ENCODE results near the gene MTCH1.
A peak's percentile ranks its signal among the peaks of the same experiment; 100 is the strongest.

MTCH1 gene

DNA sequence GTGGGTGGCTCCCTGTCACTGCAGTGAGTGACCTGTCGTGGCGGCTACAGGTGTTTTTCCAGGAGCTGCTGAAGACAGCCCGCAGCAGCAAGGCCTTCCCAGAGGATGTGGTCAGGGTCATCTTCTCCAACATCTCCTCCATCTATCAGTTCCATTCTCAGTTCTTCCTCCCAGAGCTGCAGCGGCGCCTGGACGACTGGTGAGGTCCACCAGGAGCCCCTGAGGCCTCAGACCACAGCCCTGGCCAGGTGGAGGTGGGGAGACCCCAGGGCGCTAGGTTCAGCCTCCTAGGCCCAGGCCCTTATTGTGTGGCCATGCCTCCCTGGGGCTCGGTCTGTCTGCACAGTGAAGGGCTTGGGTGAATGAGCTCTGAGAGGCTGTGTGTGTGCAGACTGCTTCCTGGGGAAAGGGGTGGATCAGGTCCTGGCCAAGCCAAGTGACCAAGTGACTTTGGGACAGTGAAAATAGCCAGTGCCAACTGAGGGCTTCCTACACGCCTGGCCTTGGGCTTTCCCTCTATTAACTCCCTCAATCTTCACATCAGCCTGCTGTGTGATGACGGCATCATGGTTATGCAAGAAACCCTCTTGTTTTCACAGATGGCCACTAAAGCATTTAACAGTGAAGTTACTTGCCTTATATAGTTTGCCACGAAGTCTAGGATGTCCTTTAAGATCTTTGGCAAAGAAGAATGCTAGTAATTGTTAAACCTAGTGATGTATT is 25.8 kb upstream of the MTCH1 start:
- no peaks in the 10 kb centered on the region for H3K4me1 ChIP-seq (ENCODE audit: control insufficient read depth, insufficient read depth, low read length)
- H3K9ac ChIP-seq (ENCODE audit: low read length) = no peak overlapping the region
- H3K27me3 ChIP-seq (ENCODE audit: control insufficient read depth, insufficient read depth, low read length) = no peaks in the 10 kb centered on the region
- H3K27ac ChIP-seq (ENCODE audit: low read depth, low read length) = no peak overlapping the region
- no peak overlapping the region for H3K4me3 ChIP-seq (ENCODE audit: low read length)
- no peaks in the 10 kb centered on the region for H3K36me3 ChIP-seq (ENCODE audit: control insufficient read depth, insufficient read depth, low read length)

DNA sequence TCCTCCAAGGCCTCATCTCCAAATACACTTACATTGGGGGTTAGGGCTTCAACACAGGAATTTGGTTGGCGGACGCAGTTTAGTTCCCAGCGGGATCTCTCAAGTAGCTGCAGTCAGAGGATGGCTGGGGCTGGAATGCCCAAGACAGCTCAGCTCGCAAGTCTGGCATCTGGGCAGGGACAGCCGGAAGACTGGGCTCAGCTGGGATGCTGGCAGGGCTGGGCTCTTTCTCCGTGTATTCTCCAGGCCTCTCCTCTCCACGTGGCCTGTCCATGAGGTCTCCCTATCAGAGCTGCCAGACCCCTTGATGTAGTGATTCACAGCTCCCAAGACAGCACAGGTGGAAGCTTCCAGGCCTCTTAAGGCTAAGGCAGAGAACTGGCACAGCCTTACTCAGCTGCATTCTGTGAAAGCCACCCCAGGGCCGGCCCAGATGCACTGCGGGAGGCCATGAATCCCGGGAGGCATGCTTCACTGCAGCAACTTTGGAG is 24.5 kb upstream of the MTCH1 start:
- Histone ChIP-seq H3K36me3 (ENCODE audit: control insufficient read depth, insufficient read depth, low read length) (no peaks in the 10 kb centered on the region), H3K4me3 (ENCODE audit: low read length) (no peak overlapping the region), H3K27me3 (ENCODE audit: control insufficient read depth, insufficient read depth, low read length) (no peaks in the 10 kb centered on the region), H3K27ac (ENCODE audit: low read depth, low read length) (no peak overlapping the region), H3K4me1 (ENCODE audit: control insufficient read depth, insufficient read depth, low read length) (no peaks in the 10 kb centered on the region), H3K9ac (ENCODE audit: low read length) (no peak overlapping the region)

DNA sequence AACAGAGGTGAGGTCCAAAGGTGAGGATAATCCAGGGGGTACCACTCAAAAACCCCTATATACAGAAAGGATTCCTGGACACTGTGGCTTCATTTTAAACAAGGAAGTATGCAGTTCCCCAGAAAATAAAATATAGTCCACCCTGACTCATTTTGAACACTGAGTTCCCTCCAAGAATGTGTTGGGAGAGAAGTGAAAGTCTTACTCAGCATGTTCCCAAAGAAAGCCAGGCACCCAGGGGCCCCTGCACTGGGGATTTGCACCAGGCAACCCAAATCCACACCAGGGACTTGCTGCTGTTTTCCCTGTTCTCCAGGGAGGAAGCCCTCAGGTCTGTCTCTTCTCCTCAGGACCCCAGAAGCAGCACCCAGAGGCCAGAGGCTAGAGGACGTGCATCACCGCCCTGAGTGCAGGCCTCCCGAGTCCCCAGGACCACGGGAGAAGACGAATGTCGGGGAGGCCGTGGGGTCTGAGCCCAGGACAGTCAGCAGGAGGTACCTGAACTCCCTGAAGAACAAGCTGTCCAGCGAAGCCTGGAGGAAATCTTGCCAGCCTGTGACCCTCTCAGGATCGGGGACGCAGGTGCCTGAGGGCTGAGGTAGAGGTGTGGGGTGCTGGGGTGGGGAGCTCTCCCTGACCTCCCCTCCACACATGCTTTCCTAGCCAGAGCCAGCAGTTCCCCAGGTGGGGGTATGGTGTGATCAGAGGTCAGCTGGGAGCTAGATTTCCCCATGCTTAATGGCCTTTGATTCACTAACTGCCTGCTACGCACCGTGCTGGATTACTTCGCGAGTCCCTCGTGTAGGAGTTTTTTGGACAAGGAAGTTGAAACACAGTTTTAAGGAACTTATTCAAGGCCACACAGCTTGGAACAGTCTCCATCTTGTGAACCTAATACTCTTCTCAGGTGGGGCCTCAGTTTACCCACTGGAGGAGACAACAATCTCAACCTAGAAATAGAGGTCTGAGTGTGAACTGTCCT is 22.8 kb upstream of the MTCH1 start:
- Histone ChIP-seq H3K27ac (ENCODE audit: low read depth, low read length) (no peak overlapping the region), H3K4me3 (ENCODE audit: low read length) (no peak overlapping the region), H3K36me3 (ENCODE audit: control insufficient read depth, insufficient read depth, low read length) (no peaks in the 10 kb centered on the region), H3K4me1 (ENCODE audit: control insufficient read depth, insufficient read depth, low read length) (no peaks in the 10 kb centered on the region), H3K9ac (ENCODE audit: low read length) (no peak overlapping the region), H3K27me3 (ENCODE audit: control insufficient read depth, insufficient read depth, low read length) (no peaks in the 10 kb centered on the region)

DNA sequence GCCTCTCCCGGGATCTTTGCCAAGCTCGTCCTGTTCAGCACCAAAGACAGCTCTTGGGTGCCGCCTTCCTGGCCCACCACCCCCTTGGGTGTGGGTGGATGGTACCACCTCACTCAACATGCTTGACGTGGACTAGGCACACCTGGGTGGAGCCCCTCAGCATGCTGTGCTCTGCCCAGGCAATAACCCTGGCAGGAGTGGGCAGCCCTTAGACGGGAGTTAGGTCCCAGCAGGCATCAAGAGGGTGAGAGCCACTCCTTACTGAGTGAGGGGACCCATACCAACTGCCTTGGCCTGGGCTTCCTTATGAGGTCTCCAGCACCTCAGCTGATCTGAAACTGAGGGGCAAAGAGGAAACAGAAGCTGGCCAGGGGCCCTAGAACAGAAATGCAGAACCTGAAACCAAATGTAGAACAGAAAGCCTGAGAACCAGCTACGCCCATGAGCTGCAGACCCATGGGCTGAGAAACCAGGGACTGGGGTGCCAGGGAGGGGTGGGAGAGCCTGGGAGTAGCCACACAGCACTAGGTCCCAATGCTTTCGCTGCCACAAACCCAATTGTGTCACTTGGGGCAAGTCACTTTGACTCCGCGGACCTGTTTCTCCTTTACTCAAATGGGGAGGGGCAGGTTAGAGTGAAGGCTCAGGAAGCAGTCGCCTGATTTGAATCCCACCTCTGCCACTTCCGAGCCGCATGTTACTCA is 21.5 kb upstream of the MTCH1 start:
- Histone ChIP-seq H3K27ac (ENCODE audit: low read depth, low read length) (no peak overlapping the region), H3K36me3 (ENCODE audit: control insufficient read depth, insufficient read depth, low read length) (no peaks in the 10 kb centered on the region), H3K4me1 (ENCODE audit: control insufficient read depth, insufficient read depth, low read length) (no peaks in the 10 kb centered on the region), H3K9ac (ENCODE audit: low read length) (no peak overlapping the region), H3K27me3 (ENCODE audit: control insufficient read depth, insufficient read depth, low read length) (no peaks in the 10 kb centered on the region), H3K4me3 (ENCODE audit: low read length) (peak overlapping the region; percentile 51)

DNA sequence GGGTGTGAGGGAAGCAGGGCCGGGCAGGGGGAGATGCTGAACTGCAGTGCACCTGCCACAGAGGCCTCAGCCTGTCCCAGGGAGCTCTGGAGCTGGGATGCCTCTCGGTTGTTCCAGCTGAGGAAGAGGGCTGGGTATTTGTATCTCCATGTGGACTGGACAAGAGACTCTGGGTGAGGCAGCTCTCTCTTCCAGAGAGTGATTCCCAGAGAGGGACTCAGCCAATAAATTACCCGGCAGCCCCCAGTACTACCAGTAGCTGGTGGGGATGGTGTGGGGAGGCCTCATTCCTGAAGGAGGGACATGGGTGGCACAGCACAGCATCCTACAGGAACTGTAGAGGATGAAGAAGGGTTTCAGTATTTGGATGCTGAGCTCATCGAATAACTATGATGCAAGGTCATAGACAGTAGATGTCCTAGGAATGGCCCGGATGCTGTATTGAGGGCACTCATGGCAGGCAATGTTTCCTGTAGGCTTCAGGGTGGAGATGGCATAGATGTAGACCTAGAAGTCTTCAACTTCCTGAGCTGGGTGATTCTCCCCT is 20.9 kb upstream of the MTCH1 start:
- Histone ChIP-seq H3K27me3 (ENCODE audit: control insufficient read depth, insufficient read depth, low read length) (no peaks in the 10 kb centered on the region), H3K36me3 (ENCODE audit: control insufficient read depth, insufficient read depth, low read length) (no peaks in the 10 kb centered on the region), H3K4me3 (ENCODE audit: low read length) (peak overlapping the region; percentile 51), H3K4me1 (ENCODE audit: control insufficient read depth, insufficient read depth, low read length) (no peaks in the 10 kb centered on the region), H3K9ac (ENCODE audit: low read length) (no peak overlapping the region), H3K27ac (ENCODE audit: low read depth, low read length) (no peak overlapping the region)

DNA sequence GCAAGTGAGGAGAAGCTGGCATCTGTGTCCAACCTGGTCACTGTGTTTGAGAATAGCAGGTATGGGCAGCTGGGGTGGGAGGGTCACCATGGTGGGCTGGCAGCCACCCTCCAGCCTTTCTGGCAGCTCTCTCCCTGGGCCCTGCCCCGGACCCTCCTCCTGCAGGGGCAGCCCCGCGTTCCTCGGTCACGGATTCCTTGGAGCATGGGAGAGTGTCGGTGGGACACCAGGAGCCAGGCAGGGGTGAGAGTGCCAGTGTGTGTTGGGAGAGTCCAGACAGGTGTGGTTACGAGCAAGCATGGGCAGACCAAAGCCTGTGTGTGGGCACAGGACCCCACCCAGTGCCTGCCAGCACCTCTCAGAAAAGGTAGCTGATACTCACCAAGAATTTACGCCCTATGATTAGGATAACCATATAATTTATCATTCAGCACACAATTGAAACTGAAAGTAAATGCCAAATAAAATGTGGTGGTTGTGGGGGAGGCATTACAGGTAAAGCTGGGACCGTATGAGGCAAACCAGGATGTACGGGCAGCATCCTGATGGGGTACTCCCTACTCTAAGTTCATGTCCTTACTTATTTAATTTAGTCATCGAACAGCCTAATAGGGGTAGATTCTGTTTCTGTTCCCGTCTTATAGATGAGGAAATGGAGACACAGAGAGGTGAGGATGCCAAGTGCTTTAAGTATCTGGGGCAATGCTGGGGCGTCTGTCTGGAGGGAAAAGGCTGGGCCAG is 20.0 kb upstream of the MTCH1 start:
- H3K9ac ChIP-seq (ENCODE audit: low read length) = no peak overlapping the region
- H3K4me3 ChIP-seq (ENCODE audit: low read length) = peak overlapping the region; percentile 51
- H3K27me3 ChIP-seq (ENCODE audit: control insufficient read depth, insufficient read depth, low read length) = no peaks in the 10 kb centered on the region
- no peaks in the 10 kb centered on the region for H3K4me1 ChIP-seq (ENCODE audit: control insufficient read depth, insufficient read depth, low read length)
- H3K27ac ChIP-seq (ENCODE audit: low read depth, low read length) = no peak overlapping the region
- no peaks in the 10 kb centered on the region for H3K36me3 ChIP-seq (ENCODE audit: control insufficient read depth, insufficient read depth, low read length)

DNA sequence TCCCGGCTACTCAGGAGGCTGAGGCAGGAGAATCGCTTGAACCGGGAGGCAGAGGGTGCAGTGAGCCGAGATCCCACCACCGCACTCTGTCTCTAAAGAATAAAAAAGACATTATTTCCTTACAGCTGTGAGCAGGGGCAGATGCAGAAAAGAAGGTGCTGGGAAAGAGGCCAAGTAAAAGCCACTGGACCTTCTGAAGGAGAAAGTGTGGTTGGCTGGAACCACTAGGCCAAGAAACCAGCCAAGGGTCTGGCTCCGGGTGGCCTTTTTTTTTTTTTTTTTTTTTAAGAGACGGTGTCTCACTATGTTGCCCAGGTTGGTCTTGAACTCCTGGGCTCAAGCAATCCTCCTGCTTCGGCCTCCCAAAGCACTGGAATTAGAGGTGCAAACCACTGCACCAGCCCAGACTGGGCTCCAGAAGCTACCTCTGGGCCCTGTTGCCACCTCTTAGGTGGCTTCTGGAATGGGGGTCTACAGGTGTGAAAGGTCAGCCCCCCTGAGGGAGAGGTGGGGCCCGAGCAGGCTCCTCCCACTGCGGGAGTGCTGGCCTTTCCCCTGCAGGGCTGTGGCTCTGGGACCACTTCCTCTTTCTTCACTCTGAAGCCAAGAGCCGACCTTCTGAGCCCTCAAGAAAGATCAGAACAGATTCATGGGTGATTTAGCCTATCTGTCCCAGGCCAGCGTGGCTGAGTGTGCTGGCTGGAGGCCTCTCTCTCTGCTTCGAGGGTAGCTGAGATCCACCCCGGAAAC is 19.2 kb upstream of the MTCH1 start, which contains the start of gene FGD2:
Gene FGD2 (plus strand): TSS at position 595 of the 750 bp plus-strand sequence. CDS start 163 bp downstream, outside the sequence.
- Histone ChIP-seq H3K27me3 (ENCODE audit: control insufficient read depth, insufficient read depth, low read length) (no peaks in the 10 kb centered on the region), H3K4me3 (ENCODE audit: low read length) (peak within 1 kb of the TSS; percentile 51), H3K27ac (ENCODE audit: low read depth, low read length) (no peak within 1 kb of the TSS), H3K36me3 (ENCODE audit: control insufficient read depth, insufficient read depth, low read length) (no peaks in the 10 kb centered on the region), H3K9ac (ENCODE audit: low read length) (no peak within 1 kb of the TSS), H3K4me1 (ENCODE audit: control insufficient read depth, insufficient read depth, low read length) (no peaks in the 10 kb centered on the region)

DNA sequence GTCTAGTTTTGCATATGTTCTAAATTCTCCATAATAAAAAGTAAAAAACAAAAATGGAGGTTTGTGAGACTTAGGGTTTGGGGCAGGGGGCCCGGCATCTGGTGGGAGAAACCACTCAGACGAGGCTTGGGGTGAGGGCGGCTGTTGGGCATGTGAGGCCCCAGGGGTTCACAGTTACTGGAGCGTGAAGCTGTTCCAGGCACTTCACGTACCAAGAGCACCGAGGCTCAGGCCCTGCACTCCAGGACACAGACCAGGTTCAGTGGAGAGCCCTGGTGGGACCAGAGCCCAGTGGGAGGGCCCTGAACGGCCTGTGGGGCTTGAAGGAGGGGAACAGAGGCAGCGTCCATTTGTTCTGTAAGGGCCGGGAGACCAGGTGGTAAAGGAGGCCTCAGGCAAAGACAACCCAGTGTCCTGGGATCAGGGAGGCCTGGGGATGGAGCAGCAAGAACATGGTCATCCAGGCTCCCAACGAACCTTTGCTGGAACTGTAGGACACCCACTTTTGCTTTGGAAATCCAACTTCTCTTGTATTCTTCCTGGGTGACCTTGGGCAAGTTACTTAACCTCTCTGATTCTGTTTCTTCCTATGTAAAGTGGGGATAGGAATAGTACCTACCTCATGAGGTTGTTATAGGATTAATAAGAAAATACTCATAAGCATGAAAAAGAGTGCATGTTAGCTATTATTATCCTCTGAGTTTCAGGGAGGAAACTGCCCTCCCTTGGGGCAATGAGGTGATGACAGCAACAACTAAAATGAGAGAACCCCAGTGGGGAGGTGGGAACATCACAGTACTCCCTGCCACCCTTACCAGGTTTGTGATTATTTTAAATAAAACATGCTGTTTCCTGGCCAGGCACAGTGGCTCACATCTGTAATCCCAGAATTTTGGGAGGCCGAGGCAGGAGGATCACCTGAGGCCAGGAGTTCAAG is 18.3 kb upstream of the MTCH1 start:
- Histone ChIP-seq H3K4me1 (ENCODE audit: control insufficient read depth, insufficient read depth, low read length) (no peaks in the 10 kb centered on the region), H3K4me3 (ENCODE audit: low read length) (no peak overlapping the region), H3K27ac (ENCODE audit: low read depth, low read length) (no peak overlapping the region), H3K9ac (ENCODE audit: low read length) (no peak overlapping the region), H3K36me3 (ENCODE audit: control insufficient read depth, insufficient read depth, low read length) (no peaks in the 10 kb centered on the region), H3K27me3 (ENCODE audit: control insufficient read depth, insufficient read depth, low read length) (no peaks in the 10 kb centered on the region)

DNA sequence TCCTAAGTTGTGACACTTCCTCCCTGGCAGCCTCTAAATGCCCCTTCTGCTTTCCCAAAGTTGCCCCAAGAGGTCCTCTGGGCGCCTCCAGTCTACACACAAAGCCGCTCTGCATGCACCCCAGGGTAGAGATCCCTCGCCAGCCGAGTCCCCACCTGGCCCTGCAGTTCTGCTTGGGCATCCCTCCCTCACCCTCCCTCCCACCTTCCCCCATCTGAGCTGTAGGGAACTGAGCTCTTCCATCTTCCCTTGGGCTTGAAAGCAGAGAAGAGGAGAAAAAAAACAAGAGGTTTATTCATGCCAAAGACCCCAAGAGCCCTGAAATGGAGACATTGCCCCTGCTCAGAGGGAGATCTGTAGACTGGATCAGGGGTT is 13.7 kb upstream of the MTCH1 start:
- Histone ChIP-seq H3K4me1 (ENCODE audit: control insufficient read depth, insufficient read depth, low read length) (peaks cover 8% of the 10 kb centered on the region), H3K27ac (ENCODE audit: low read depth, low read length) (no peak overlapping the region), H3K36me3 (ENCODE audit: control insufficient read depth, insufficient read depth, low read length) (no peaks in the 10 kb centered on the region), H3K27me3 (ENCODE audit: control insufficient read depth, insufficient read depth, low read length) (no peaks in the 10 kb centered on the region), H3K9ac (ENCODE audit: low read length) (no peak overlapping the region), H3K4me3 (ENCODE audit: low read length) (no peak overlapping the region)

DNA sequence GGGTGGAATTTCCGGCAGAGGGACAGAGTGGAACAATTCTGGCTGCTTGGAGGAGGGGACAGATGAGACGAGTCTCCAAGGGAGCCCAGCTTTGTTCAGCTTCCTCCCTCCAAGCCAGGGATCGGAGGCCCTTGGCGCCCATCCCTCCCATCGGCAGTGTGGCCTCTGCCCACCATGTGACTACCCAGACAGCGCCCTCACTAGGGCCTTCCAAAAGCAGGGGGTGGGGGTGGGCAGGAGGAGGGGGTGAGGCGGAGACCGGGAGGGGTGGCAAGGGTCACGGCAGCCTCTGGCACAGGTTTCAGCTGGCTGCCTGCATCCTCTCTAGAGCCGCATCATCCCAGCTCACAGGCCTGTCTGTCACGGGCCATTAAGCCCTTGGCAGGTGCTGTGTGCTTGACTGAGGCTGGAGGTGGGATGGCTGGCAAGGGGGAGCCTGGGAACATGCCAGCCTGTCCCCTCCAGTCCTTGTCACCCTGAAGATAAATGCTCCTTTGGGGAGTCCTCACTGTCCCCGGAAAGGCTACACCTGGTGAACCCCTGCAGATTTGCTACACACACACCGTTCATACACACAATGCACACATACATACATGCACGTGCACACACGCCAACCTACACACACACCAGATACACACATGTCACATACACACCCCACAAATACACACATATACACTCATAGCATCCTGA is 13.2 kb upstream of the MTCH1 start:
- H3K27ac ChIP-seq (ENCODE audit: low read depth, low read length) = peak overlapping the region; percentile 81
- peaks cover 8% of the 10 kb centered on the region for H3K4me1 ChIP-seq (ENCODE audit: control insufficient read depth, insufficient read depth, low read length)
- no peak overlapping the region for H3K9ac ChIP-seq (ENCODE audit: low read length)
- H3K4me3 ChIP-seq (ENCODE audit: low read length) = no peak overlapping the region
- no peaks in the 10 kb centered on the region for H3K36me3 ChIP-seq (ENCODE audit: control insufficient read depth, insufficient read depth, low read length)
- no peaks in the 10 kb centered on the region for H3K27me3 ChIP-seq (ENCODE audit: control insufficient read depth, insufficient read depth, low read length)
